Neural cell (in vitro differentiated cells): ENCODE measurements around the gene LDLRAD3. TPM values are rescaled to one million over a fixed set of nuclear protein-coding genes. Genes with fewer than 3 reads are reported as not detected.

Source experiments
- H2AFZ ChIP-seq: fragments of 200-600, 300-800 bp; sonication (generic), shearing (Covaris generic); 2 replicates; pipeline ENCODE4 v1.6.0; 2014; ENCODE audit warnings: low read depth, mild to moderate bottlenecking, antibody characterized with exemption, low read length, moderate library complexity
- H3F3A ChIP-seq: fragments of 200-600 bp; shearing (Covaris generic); 2 replicates; pipeline ENCODE4 v1.6.1; 2016; ENCODE audit warnings: mild to moderate bottlenecking, moderate library complexity, mixed read lengths, antibody characterized with exemption, low read length; ENCODE audit not compliant: insufficient read depth, poor library complexity, severe bottlenecking
- H3K27ac ChIP-seq: fragments of 200-600, 300-800 bp; sonication (generic), shearing (Covaris generic); 2 replicates; pipeline ENCODE4 v1.5.1; 2014; ENCODE audit warnings: mild to moderate bottlenecking, low read length, moderate library complexity
- H3K27me3 ChIP-seq: fragments of 300-800, 200-600 bp; sonication (generic), shearing (Covaris generic); 2 replicates; pipeline ENCODE4 v1.6.0; 2014; ENCODE audit warnings: mild to moderate bottlenecking, low read depth, low read length, moderate library complexity; ENCODE audit not compliant: insufficient read depth
- H3K36me3 ChIP-seq: fragments of 300-800, 200-600 bp; sonication (generic), shearing (Covaris generic); 2 replicates; pipeline ENCODE4 v1.5.1; 2014; ENCODE audit warnings: mild to moderate bottlenecking, antibody characterized with exemption, low read length, moderate library complexity; ENCODE audit not compliant: insufficient read depth
- H3K4me2 ChIP-seq: fragments of 300-800, 200-600 bp; sonication (generic), shearing (Covaris generic); 2 replicates; pipeline ENCODE4 v1.6.0; 2014; ENCODE audit warnings: mild to moderate bottlenecking, low read length
- H3K4me3 ChIP-seq: fragments of 300-800, 200-600 bp; sonication (generic), shearing (Covaris generic); 2 replicates; pipeline ENCODE4 v1.5.1; 2014; ENCODE audit warnings: mild to moderate bottlenecking, low read length, moderate library complexity
- H3K79me2 ChIP-seq: fragments of 200-600 bp; shearing (Covaris generic); replicated peaks from 2 replicates; pipeline ENCODE4 v1.6.0; 2014; ENCODE audit warnings: mild to moderate bottlenecking, low read length, moderate library complexity; ENCODE audit not compliant: insufficient read depth
- H3K9ac ChIP-seq: fragments of 300-800, 200-600 bp; sonication (generic), shearing (Covaris generic); 2 replicates; pipeline ENCODE4 v1.6.1; 2016; ENCODE audit warnings: mild to moderate bottlenecking, low read length, mixed read lengths
- H3K9me2 ChIP-seq: fragments of 200-600 bp; shearing (Covaris generic); 2 replicates; pipeline ENCODE4 v1.6.1; 2016; ENCODE audit warnings: mild to moderate bottlenecking, low read length, mixed read lengths; ENCODE audit not compliant: insufficient read depth
- H3K9me3 ChIP-seq: fragments of 200-600, 300-800 bp; sonication (generic), shearing (Covaris generic); 2 replicates; pipeline ENCODE4 v1.6.1; 2016; ENCODE audit warnings: mild to moderate bottlenecking, mixed run types, low read length, moderate library complexity, mixed read lengths
- H4K20me1 ChIP-seq: fragments of 200-600 bp; shearing (Covaris generic); 2 replicates; pipeline ENCODE4 v1.6.1; 2016; ENCODE audit warnings: mild to moderate bottlenecking, mixed run types; ENCODE audit not compliant: insufficient read depth
- EP300 ChIP-seq: fragments of 450-650 bp; conservative IDR thresholded peaks from 2 replicates; pipeline ENCODE4 v1.6.1; 2014; ENCODE audit warnings: antibody characterized with exemption, mild to moderate bottlenecking, moderate library complexity; ENCODE audit not compliant: poor library complexity, severe bottlenecking
- EZH2 ChIP-seq: fragments of 200-600, 300-800 bp; shearing (Covaris generic), sonication (generic); IDR thresholded peaks from 2 replicates; pipeline ENCODE4 v1.6.1; 2014; ENCODE audit warnings: antibody characterized with exemption, low read length, borderline replicate concordance, mild to moderate bottlenecking; ENCODE audit not compliant: insufficient read depth, poor library complexity, severe bottlenecking
- MXI1 ChIP-seq: fragments of 450-650 bp; conservative IDR thresholded peaks from 2 replicates; pipeline ENCODE4 v1.6.1; 2014; ENCODE audit warnings: antibody characterized with exemption, mild to moderate bottlenecking; ENCODE audit not compliant: poor library complexity, severe bottlenecking
- POLR2AphosphoS5 ChIP-seq: IDR thresholded peaks from 2 replicates; pipeline ENCODE4 v1.6.1; 2012
- RAD21 ChIP-seq: fragments of 450-650 bp; conservative IDR thresholded peaks from 2 replicates; pipeline ENCODE4 v1.6.1; 2014; ENCODE audit warnings: antibody characterized with exemption, mild to moderate bottlenecking, moderate library complexity
- SMC3 ChIP-seq: fragments of 450-650 bp; conservative IDR thresholded peaks from 2 replicates; pipeline ENCODE4 v1.6.1; 2014; ENCODE audit warnings: antibody characterized with exemption, mild to moderate bottlenecking, moderate library complexity; ENCODE audit not compliant: poor library complexity
- TAF1 ChIP-seq: IDR thresholded peaks from 2 replicates; pipeline ENCODE4 v1.6.1; 2012; ENCODE audit warnings: low read depth
- polyA plus RNA-seq: library from polyadenylated mRNA; depleted of rRNA; stranded (reverse); fragments of >200 nt; gene quantifications from 2 replicates; pipeline ENCODE4 v1.2.3, GENCODE V29; 2014
- TF ChIP-seq, protein P1 (sequence below): fragments of 450-650 bp; IDR thresholded peaks from 2 replicates; pipeline ENCODE4 v1.5.1; 2014; ENCODE audit warnings: antibody characterized with exemption, mild to moderate bottlenecking, moderate library complexity; ENCODE audit not compliant: poor library complexity, severe bottlenecking
- TF ChIP-seq, protein P2 (sequence below): IDR thresholded peaks from 2 replicates; pipeline ENCODE4 v1.6.1; 2012; ENCODE audit warnings: borderline replicate concordance

LDLRAD3 gene
- polyA plus RNA-seq, 1 donor from 2014 or later: 3.5 TPM

DNA sequence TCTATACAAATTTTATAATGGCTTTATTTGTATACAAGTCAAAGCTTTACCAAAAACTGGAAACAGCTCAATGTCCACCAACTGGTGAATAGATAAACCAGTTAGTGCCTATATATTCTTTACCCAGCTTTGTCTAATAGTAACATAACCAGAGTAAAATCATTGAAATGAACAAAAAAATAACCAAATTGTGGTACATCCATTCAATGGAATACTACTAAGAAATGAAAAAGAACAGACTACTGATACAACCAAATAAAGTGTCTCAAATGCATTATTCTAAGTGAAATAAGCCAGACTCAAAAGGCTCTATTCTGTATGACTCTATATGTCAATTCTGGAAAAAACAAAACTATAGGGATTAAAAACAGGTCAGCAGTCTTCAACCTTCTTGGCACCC, 40.9 kb upstream of the LDLRAD3 start:
- Histone ChIP-seq H3K36me3 (no peaks in the 10 kb centered on the region), H3K79me2 (no peaks in the 10 kb centered on the region), H3F3A (no peaks in the 10 kb centered on the region), H3K9ac (no peak overlapping the region), H2AFZ (no peak overlapping the region), H4K20me1 (no peaks in the 10 kb centered on the region), H3K27ac (no peak overlapping the region), H3K9me3 (peaks cover 3% of the 10 kb centered on the region), H3K27me3 (no peaks in the 10 kb centered on the region), H3K4me3 (no peak overlapping the region), H3K4me2 (no peak overlapping the region), H3K9me2 (no peaks in the 10 kb centered on the region)
- TF ChIP-seq POLR2AphosphoS5 (no peak), MXI1 (no peak), TAF1 (no peak), EP300 (no peak), EZH2 (no peak), SMC3 (no peak), RAD21 (no peak)
- TF ChIP-seq, protein P1, sequence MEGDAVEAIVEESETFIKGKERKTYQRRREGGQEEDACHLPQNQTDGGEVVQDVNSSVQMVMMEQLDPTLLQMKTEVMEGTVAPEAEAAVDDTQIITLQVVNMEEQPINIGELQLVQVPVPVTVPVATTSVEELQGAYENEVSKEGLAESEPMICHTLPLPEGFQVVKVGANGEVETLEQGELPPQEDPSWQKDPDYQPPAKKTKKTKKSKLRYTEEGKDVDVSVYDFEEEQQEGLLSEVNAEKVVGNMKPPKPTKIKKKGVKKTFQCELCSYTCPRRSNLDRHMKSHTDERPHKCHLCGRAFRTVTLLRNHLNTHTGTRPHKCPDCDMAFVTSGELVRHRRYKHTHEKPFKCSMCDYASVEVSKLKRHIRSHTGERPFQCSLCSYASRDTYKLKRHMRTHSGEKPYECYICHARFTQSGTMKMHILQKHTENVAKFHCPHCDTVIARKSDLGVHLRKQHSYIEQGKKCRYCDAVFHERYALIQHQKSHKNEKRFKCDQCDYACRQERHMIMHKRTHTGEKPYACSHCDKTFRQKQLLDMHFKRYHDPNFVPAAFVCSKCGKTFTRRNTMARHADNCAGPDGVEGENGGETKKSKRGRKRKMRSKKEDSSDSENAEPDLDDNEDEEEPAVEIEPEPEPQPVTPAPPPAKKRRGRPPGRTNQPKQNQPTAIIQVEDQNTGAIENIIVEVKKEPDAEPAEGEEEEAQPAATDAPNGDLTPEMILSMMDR: no peak
- TF ChIP-seq, protein P2, sequence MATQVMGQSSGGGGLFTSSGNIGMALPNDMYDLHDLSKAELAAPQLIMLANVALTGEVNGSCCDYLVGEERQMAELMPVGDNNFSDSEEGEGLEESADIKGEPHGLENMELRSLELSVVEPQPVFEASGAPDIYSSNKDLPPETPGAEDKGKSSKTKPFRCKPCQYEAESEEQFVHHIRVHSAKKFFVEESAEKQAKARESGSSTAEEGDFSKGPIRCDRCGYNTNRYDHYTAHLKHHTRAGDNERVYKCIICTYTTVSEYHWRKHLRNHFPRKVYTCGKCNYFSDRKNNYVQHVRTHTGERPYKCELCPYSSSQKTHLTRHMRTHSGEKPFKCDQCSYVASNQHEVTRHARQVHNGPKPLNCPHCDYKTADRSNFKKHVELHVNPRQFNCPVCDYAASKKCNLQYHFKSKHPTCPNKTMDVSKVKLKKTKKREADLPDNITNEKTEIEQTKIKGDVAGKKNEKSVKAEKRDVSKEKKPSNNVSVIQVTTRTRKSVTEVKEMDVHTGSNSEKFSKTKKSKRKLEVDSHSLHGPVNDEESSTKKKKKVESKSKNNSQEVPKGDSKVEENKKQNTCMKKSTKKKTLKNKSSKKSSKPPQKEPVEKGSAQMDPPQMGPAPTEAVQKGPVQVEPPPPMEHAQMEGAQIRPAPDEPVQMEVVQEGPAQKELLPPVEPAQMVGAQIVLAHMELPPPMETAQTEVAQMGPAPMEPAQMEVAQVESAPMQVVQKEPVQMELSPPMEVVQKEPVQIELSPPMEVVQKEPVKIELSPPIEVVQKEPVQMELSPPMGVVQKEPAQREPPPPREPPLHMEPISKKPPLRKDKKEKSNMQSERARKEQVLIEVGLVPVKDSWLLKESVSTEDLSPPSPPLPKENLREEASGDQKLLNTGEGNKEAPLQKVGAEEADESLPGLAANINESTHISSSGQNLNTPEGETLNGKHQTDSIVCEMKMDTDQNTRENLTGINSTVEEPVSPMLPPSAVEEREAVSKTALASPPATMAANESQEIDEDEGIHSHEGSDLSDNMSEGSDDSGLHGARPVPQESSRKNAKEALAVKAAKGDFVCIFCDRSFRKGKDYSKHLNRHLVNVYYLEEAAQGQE: no peak

DNA sequence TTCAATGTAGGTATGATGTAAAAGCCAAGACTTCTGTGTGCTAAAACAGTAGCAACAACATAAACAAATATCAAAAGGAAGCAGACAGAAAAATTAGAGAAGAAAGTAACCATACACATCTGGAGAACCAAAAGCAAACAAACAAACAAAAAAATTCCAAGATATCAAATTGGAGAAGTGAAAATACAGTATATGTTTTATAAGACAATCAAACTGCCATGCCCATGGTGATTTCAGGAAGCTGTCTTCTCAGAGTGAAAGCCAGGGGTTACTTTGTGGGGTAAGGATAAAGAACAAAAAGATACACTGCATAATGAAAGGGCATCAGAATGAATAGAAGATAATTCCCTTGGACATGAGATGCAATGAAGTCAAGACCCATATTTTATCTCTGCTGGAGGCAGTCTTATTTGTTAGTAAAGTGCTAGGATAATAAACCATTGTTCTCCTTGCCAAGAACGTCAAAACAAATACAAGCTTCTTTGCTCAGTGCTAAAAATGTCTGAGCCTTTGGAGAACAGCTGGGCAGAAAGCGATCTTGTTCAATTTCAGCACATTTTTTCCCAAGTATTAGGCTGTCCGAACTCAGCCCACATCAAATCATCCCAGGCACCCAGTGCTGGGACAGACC, 38.1 kb upstream of the LDLRAD3 start:
- Histone ChIP-seq H3K27me3 (no peaks in the 10 kb centered on the region), H3K4me3 (no peak overlapping the region), H3K4me2 (no peak overlapping the region), H3F3A (no peaks in the 10 kb centered on the region), H3K9ac (no peak overlapping the region), H3K9me2 (no peaks in the 10 kb centered on the region), H2AFZ (no peak overlapping the region), H3K79me2 (no peaks in the 10 kb centered on the region), H3K27ac (no peak overlapping the region), H3K36me3 (no peaks in the 10 kb centered on the region), H4K20me1 (no peaks in the 10 kb centered on the region), H3K9me3 (peaks cover 3% of the 10 kb centered on the region)
- TF ChIP-seq, protein P1: no peak
- TF ChIP-seq EZH2: no peak
- no peak for TF ChIP-seq RAD21
- no peak for TF ChIP-seq TAF1
- TF ChIP-seq, protein P2: no peak
- TF ChIP-seq POLR2AphosphoS5: no peak
- no peak for TF ChIP-seq SMC3
- no peak for TF ChIP-seq EP300
- TF ChIP-seq MXI1: no peak
